Choroid plexus epithelial cell (primary cell): ENCODE results near the gene ADD3.

Experiments used
- DNase-seq: peaks from one replicate; pipeline ENCODE4 v3.0.0-alpha.2; 2010; ENCODE audit warnings: low read depth
- H3K4me3 ChIP-seq: 2 replicates; pipeline ENCODE4 v1.5.1; 2011; ENCODE audit warnings: low read depth, mild to moderate bottlenecking, control low read depth, low read length, moderate library complexity
- CTCF ChIP-seq: conservative IDR thresholded peaks from 2 replicates; pipeline ENCODE4 v1.5.1; 2011; ENCODE audit warnings: low read depth, mild to moderate bottlenecking, control low read depth, inconsistent platforms, low read length, moderate library complexity

The ADD3 gene

GRCh38 chr10:110138197-110138812 lies 130.5 kb downstream of the ADD3 start:
- DNase-seq = peak; percentile 85
- peak; percentile 63 for TF ChIP-seq CTCF

DNA sequence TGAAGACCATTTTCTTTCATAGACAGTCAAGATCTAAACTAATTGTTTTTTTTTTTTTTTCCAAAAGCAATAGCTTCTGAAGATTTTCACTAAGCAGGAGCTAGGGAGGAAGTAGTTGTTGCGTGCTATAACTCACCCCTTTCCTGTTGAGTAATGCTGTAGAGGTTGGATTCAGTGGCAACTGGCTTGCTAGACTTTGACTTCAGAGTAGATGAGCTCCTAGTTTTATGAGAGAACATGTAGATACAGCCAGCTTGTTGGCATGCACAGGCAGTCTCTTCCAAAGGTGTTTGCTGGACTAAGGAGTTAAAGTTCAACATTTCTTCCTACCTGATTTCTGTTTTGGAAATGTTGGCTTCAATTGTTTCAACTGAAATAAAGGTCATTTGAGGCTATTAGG lies 133.4 kb downstream of the ADD3 start:
- peak; percentile 48 for DNase-seq
- no peak for TF ChIP-seq CTCF
- H3K4me3 ChIP-seq = no peak overlapping the region

More at GRCh38 chr10:110138197-110138812, 130.5 kb downstream of the ADD3 start:
- no peak overlapping the region for H3K4me3 ChIP-seq

GRCh38 chr10:110141871-110142635 lies 134.3 kb downstream of the ADD3 start:
- no peak for DNase-seq
- no peak overlapping the region for H3K4me3 ChIP-seq
- no peak for TF ChIP-seq CTCF

DNA sequence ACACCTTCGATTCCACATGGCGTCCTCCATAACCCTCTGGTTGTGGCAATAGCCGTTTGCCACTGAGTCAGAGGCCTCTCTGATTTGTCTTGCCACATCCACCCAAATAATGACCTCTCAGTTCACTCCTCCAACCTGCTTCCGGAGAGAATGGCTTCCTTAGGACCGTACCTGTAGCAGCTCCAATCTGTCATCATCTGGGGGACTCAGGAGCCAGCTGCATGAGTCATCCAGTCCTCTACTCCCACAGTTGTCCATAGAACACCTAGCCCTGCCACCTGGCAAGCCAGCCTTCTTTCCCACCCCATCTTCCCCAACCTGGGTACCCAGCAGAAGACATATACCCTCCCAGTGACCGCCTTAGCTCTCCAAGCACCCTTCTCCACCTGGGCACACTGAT lies 135.2 kb downstream of the ADD3 start:
- no peak overlapping the region for H3K4me3 ChIP-seq
- no peak for TF ChIP-seq CTCF
- no peak for DNase-seq

- no peak overlapping the region for H3K4me3 ChIP-seq
- TF ChIP-seq CTCF = no peak
- no peak for DNase-seq
Measured at GRCh38 chr10:110144507-110144906, 136.7 kb downstream of the ADD3 start.

DNA sequence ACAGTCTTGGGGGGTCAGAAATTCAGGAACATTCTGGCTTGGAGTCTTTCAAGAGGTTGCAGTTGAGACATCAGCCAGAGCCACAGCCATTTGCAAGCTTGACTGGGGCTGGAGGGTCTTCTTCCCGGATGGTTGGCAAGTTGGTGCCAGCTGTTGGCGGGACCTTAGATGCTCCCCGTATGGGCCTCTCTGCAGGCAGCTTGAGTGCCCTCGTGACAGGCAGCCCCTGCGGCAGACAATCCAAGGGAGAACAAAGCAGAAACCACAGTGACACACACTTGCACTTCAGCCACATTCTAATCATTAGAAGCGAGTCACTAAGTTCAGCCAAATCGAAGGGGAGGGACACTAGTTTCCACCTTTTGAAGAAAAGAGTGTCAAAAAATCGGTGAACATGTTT lies 140.2 kb downstream of the ADD3 start:
- H3K4me3 ChIP-seq = no peak overlapping the region
- DNase-seq = no peak
- TF ChIP-seq CTCF = no peak

DNA sequence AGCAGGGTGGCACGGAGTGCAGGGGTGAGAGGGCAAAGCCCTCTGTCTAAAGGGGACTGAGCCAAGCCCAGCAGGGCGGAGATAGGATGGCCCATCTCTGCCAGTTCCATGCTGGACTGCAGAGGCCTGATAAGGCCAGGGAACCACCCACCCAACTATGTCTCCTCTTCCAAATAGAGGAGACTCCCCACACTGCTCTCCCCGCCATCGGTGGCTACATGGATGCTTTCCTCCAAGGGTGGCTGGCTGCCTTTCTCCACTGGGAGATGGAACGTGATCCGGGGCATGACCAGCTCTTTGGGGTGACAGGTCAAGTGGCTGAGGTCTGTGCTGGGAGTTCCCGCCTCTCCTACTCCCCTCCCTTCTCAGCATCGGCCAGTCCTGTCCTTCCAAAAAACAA lies 141.5 kb downstream of the ADD3 start:
- no peak for DNase-seq
- TF ChIP-seq CTCF = no peak

More for the DNA sequence above, 141.5 kb downstream of the ADD3 start:
- H3K4me3 ChIP-seq = no peak overlapping the region
